ENCODE measurements around the gene TUBB6. TPM values are rescaled to one million over a fixed set of nuclear protein-coding genes. Genes with fewer than 3 reads are reported as not detected.

Gene TUBB6
- 36.7 TPM for total RNA-seq

DNA sequence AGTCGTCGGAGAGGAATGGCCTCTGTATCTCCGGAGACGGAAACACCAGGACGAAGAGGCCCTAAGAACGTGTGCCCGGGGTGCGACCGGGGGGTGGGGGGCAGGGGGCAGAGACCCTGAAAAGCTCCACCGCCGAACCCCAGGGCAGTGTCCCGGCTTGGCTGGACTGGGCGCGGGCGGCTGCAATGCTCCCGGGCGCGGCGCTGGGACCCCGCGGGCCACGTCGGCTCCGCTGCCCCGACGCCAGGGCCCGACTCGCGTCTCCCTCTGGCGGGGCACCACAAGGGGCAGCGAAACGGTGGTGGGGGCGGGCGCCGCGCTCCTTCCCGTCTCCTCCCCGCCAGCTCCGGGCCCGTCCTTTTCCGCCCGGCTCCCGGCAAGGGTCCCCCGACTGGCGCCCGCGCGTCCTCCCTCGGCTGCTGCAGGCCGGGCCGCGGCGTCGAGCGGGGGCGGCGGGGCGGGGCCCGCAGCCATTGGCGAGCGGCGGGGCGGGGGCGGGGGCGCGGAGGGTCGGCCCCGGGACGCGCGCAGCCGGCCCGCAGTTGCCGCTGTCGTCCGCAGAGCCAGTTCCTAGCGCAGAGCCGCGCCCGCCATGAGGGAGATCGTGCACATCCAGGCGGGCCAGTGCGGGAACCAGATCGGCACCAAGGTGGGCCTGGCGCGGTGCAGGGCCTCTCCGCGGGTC, at the start of gene TUBB6:
Gene TUBB6, plus strand, starts transcription at position 541 of the 685 bp plus-strand sequence. Its CDS starts 52 bp downstream, at position 593.
- H3K4me1 ChIP-seq (ENCODE audit: insufficient read depth, low read length), result peaks cover 24% of the 10 kb centered on the region
- H3K4me3 ChIP-seq (ENCODE audit: low read length), result peak within 1 kb of the TSS; percentile 45
- peaks cover 8% of the 10 kb centered on the region for H3K9me3 ChIP-seq (ENCODE audit: low read depth, low read length)
- H3K27me3 ChIP-seq (ENCODE audit: insufficient read depth, low read length), result peaks cover 18% of the 10 kb centered on the region

DNA sequence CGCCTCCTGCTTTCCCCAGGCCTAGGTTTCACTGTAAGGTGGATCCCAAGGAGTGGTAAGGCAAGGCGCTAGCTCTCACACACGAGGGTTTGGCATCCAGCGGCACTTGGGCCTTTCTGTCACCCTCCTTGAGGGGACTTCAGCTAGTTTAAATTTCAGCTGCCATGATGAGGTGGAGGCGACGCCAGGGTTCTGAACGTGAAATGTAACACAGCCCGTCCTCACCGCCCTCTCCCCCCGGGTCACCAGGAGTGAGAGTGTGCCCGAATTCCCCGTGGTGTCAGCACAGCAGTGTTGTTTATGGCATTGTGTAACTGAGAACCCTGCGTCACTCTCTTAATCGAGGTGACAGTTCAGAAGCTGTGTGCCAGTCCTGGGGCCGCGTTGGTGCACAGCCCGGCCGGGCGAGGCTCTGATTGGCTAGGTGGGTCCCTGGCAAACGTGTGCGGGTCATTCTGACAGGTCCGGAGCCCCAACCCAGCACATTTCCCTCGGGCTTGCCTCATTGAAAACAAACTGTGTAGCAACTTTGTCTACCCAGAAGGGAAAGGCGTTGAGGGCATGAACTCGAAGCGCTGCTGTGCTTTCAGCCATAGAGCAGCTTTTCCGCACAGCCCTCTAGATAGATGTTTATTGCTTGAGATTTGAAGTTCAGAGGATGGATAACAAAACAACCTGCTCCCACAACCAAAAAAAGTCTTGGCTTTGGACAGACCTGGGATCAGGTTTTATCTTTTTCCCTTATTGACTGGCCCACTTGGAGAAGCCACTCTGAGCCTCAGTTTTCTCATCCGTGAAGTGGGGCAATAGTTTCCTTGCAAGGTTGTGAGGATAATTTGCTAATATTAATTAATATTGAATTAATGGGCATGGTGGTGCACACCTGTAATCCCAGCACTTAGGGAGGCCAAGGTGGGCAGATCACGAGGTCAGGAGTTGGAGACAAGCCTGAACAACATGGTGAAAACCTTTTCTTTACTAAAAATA, 49.0 kb upstream of the TUBB6 start:
- Histone ChIP-seq H3K4me1 (ENCODE audit: insufficient read depth, low read length) (no peaks in the 10 kb centered on the region), H3K27me3 (ENCODE audit: insufficient read depth, low read length) (peaks cover 15% of the 10 kb centered on the region), H3K9me3 (ENCODE audit: low read depth, low read length) (no peaks in the 10 kb centered on the region), H3K4me3 (ENCODE audit: low read length) (no peak overlapping the region)

DNA sequence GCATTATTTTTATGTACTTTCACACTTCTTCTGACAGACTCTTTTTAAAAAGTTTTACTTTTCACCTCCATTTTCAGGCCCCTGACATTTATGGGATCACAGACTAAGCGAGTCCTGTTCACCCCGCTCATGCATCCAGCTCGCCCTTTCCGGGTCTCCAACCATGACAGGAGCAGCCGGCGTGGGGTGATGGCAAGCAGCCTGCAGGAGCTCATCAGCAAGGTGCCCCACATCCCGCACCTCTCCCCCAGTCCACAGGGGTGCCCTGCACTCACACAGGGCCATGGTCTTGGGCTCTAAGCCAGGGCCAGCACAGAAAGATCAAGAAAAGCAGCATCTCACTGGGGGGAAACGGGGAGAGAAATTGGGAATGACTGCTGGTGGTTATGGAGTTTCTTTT, 45.3 kb upstream of the TUBB6 start:
- Histone ChIP-seq H3K27me3 (ENCODE audit: insufficient read depth, low read length) (no peaks in the 10 kb centered on the region), H3K9me3 (ENCODE audit: low read depth, low read length) (no peaks in the 10 kb centered on the region), H3K4me1 (ENCODE audit: insufficient read depth, low read length) (no peaks in the 10 kb centered on the region), H3K4me3 (ENCODE audit: low read length) (no peak overlapping the region)

DNA sequence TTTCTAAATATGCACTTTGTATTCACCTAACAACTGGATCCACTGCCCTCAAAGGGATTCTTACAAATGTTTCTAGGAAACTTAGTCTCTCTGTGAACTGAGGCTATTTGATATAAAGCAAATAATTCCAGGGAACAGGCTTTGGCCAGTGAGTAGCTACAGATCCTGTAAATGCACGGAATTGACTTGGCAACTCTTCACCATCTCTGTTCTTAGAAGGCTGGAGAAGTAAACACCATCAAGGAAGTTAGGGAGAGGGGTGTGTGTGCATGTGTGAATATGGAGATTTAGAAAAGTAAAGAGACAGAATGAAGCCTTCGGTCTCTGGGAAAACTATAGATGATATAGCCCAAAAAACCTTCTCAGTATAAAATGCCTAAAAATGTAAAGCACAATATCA, 43.2 kb upstream of the TUBB6 start:
- H3K4me3 ChIP-seq (ENCODE audit: low read length), result no peak overlapping the region
- no peaks in the 10 kb centered on the region for H3K9me3 ChIP-seq (ENCODE audit: low read depth, low read length)
- H3K27me3 ChIP-seq (ENCODE audit: insufficient read depth, low read length), result no peaks in the 10 kb centered on the region
- H3K4me1 ChIP-seq (ENCODE audit: insufficient read depth, low read length), result no peaks in the 10 kb centered on the region

DNA sequence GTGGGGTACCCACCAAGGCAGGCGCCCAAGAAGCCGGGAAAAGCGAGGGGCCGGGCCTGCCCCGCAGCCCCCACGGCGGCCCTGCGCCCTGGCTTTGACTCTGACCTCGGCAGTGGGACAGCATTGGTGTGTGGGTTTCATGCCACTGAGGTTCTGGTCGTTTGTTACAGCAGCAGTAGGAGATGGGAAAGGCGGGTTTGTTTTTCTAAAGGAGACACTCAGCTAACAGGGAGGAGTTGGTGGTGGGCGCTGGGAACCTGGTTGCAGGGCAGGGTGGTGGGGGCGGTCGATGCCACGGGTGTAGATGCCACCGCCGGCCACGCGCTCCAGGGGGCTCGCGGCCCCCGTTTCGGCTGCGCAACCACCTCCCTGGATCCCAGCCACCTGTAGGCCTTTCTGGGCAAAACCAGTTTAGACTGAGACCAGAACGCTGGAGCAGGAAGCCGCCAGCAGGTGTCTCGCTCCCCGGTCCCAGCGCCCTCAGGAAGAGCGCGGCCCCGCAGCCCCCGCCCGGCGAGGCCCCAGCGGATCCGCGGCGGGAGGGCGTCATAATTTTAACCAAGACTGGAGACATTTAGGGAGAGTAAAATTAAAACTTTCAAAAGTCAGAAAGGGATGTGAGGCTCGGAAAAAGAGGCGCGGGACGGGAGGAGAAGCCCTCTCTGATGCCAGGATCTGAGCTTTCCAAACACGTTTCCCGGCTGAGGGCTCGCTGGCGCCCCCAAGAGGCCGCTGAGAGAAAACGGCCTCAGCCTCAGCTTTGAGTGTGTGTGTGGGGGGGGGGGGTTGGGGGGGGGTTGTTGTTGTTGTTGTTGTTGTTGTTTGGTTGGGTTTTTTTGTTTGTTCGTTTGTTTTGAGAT, 36.4 kb upstream of the TUBB6 start:
- no peaks in the 10 kb centered on the region for H3K9me3 ChIP-seq (ENCODE audit: low read depth, low read length)
- H3K4me3 ChIP-seq (ENCODE audit: low read length), result peak overlapping the region; percentile 3
- peaks cover 4% of the 10 kb centered on the region for H3K4me1 ChIP-seq (ENCODE audit: insufficient read depth, low read length)
- H3K27me3 ChIP-seq (ENCODE audit: insufficient read depth, low read length), result no peaks in the 10 kb centered on the region

DNA sequence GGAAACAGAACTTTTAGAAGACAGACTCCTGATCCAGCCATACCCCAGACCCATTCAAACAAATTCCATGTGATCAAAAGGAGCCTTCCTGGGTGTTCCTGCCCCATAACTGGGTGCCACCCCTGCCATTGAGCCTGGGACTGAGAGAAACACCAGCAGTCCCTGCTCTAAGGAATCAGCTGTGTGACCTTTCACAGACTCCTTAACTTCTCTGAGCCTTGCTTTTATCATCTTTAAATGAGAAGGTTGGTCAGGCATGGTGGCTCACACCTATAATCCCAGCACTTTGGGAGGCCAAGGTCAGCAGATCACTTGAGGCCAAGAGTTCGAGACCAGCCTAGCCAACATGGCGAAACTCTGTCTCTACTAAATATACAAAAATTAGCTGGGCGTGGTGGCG, 33.2 kb upstream of the TUBB6 start:
- Histone ChIP-seq H3K27me3 (ENCODE audit: insufficient read depth, low read length) (no peaks in the 10 kb centered on the region), H3K4me1 (ENCODE audit: insufficient read depth, low read length) (peaks cover 4% of the 10 kb centered on the region)

DNA sequence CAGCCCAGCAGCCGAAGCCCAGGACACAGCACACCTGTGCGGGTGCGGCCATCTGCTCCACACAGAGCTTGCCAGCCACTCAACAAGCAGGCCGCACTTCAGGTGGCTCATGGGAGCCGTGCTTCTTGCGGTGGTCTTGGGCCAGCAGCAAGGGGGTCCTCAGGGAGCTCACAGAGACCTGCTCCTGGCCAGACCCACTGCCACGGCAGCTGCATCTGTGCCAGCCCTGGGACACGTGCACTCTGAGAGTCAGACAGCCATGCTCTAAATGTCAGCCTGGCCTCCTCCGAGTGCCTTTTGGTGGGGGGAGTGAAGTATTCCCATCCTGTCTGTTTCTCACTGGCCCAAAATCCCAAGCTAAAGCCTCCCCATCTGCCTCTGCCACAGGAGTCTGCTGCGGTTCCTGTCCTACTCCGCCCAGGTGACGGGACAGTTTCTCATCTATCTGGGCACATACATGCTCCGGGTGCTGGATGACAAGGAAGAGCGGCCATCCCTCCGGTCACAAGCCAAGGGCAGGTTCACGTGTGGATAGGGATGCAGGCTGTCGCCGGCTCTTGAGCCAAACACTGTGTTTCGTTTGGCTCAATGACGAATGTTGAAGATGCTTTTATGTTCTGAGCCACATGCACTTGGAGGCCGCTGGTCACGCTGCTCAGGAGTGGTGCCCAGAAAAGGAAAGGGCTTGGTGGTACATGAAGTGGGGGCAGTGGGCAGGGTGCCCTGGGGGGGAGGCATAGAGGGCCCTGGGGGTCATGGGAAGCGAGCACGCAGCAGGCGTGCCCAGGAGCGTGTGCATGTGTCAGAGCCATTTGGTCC, 31.1 kb upstream of the TUBB6 start:
- Histone ChIP-seq H3K4me1 (ENCODE audit: insufficient read depth, low read length) (no peaks in the 10 kb centered on the region), H3K27me3 (ENCODE audit: insufficient read depth, low read length) (no peaks in the 10 kb centered on the region), H3K9me3 (ENCODE audit: low read depth, low read length) (no peaks in the 10 kb centered on the region), H3K4me3 (ENCODE audit: low read length) (no peak overlapping the region)

More for the DNA sequence above, 33.2 kb upstream of the TUBB6 start:
- no peaks in the 10 kb centered on the region for H3K9me3 ChIP-seq (ENCODE audit: low read depth, low read length)
- H3K4me3 ChIP-seq (ENCODE audit: low read length), result no peak overlapping the region

DNA sequence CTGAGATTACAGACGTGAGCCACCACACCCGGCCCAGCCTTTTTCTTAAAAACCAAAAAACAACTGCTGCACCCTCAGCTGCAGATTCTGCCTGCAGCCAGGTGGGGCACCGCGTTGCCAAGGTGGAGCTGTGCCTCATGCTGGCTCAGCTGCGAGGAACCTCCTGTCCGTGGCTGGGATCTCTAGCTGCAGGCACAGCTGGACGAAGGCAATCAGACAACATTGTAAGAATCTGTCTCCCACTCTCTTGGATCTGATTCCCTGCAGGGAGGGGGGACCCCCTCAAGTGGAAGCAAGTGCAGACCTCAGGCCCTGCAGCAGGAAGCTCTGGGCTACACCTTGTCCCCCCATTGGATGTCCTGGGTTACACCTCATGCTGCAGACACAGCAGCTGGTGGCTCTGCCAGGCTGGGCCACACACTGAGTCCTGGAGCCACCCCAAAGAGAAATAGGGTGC, 29.8 kb upstream of the TUBB6 start:
- Histone ChIP-seq H3K27me3 (ENCODE audit: insufficient read depth, low read length) (no peaks in the 10 kb centered on the region), H3K4me1 (ENCODE audit: insufficient read depth, low read length) (no peaks in the 10 kb centered on the region), H3K9me3 (ENCODE audit: low read depth, low read length) (no peaks in the 10 kb centered on the region), H3K4me3 (ENCODE audit: low read length) (no peak overlapping the region)

DNA sequence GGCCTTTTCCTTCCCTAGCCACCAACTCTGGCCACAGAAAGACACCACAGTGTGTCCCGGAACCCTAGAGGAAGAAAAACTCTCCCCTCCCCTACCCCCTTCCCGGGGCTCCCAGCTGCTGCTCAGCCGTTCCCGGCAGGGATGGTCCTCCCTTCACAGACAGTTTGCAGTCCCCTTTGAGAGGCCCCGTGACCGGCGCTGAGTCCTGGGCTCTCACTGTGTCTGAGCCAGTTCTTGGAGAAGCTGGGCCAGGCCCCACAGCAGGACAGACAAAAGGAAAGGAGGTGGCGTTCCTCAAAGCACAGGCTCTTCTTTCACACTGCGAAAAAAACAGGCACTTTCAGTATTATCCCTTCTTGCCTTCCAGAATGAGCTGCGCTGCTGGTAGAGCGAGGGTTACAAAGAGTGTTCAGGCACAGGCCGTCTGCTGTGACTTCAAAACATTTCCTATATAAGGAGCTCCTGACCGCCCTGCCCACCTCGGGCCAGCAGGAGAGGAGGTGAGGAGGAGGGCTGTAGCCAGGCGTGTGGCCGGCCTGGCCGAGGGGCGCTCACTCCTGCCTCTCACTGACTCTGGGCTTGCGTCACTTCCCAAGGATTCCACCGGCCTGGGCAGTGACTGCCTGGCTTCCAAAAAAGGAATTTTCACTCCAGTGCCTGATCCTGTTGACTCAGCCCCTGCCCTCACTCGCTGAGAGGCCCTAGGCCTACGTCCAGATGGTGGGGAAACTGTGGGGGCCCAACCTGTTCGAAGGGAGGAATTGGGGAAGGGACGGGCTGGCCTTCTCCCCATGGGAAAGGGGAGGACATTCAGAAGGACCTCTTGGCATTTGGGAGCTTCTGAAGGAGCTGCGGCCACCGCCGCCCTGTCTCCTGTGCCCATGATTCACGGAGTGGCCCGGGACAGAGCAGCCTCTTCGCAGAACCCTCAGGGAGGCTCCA, 29.0 kb upstream of the TUBB6 start:
- Histone ChIP-seq H3K4me1 (ENCODE audit: insufficient read depth, low read length) (no peaks in the 10 kb centered on the region), H3K27me3 (ENCODE audit: insufficient read depth, low read length) (no peaks in the 10 kb centered on the region), H3K9me3 (ENCODE audit: low read depth, low read length) (no peaks in the 10 kb centered on the region), H3K4me3 (ENCODE audit: low read length) (no peak overlapping the region)

DNA sequence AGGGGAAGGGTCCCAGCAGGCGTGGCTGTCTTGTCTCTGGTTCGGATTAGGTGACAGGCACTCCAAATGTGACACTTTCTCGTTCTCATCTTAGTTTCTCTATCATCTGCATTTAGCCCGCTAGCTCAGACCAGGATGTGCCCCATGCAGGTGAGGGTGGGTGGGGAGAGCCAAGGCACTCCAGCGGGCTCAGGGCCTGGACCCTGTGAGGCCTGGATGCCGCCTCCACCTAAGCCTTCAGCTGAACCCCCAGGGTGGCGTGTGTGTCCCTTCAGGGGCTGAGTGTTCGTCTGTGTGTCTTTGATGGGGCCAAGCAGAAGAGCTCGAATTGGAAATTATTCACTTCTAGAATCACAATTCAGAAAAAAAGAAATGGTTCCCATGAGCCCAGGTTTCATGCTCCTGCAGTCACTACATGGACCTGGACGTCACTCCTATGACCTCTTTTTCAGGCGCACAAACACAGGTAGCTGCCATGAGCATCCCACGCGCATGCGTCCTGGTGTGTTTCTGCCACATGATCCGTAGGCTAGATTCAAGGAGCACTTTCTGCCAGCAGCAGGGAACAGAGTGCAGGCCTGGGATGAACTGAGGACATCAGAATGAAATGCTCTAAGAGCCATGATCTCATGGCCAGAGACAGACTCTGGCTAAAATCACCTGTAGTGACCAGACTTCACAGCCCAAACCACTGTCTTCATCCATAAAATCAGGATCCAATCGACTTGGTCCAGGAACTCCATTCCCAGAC, 28.1 kb upstream of the TUBB6 start:
- no peaks in the 10 kb centered on the region for H3K4me1 ChIP-seq (ENCODE audit: insufficient read depth, low read length)
- no peaks in the 10 kb centered on the region for H3K27me3 ChIP-seq (ENCODE audit: insufficient read depth, low read length)
- H3K9me3 ChIP-seq (ENCODE audit: low read depth, low read length), result no peaks in the 10 kb centered on the region
- H3K4me3 ChIP-seq (ENCODE audit: low read length), result no peak overlapping the region

DNA sequence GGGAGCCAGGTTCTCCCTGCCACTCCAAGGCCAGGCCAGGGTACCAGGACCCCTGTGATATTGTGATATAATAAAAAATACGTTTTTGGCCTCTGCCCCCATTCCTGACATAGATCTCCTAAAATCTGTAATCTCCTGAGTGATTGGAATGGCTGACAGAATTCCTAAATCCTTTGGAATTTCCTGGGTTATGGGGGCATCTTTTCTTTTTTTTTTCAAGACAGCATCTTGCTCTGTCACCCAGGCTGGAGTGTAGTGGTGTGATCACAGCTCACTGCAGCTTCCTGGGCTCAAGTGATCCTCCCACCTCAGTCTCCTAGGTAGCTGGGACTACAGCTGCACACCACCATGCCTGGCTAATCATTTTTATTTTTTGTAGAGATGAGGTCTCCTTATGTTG, 26.2 kb upstream of the TUBB6 start:
- H3K27me3 ChIP-seq (ENCODE audit: insufficient read depth, low read length), result peaks cover 8% of the 10 kb centered on the region
- no peaks in the 10 kb centered on the region for H3K4me1 ChIP-seq (ENCODE audit: insufficient read depth, low read length)
- no peaks in the 10 kb centered on the region for H3K9me3 ChIP-seq (ENCODE audit: low read depth, low read length)
- H3K4me3 ChIP-seq (ENCODE audit: low read length), result no peak overlapping the region

DNA sequence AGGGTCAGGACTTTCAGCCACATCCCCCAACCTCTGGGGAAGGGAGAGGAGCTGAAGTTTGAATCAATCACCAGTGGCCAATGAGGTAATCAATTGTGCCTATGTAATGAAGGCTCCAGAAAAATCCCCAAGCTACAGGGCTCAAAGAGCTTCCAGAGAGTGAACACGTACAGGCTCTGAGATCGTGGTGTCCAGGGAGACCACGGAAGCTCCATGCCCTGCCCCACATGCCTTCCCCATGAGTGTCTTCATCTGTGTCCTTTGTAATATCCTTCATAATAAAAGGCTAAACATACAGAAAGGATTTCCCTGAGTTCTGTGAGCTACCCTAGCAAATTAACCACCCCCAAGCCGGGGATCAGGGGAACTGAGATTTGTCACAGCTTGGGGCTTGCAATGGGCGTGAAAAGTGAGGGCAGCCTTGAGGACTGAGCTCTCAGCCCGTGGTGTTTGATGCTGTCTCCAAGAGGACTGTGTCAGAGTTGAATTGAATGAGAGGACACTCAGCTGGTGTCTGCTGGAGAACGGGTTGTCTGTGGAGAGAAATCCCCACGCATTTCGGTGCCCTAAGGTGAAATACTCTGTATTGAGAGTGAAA, 25.5 kb upstream of the TUBB6 start:
- Histone ChIP-seq H3K27me3 (ENCODE audit: insufficient read depth, low read length) (peaks cover 15% of the 10 kb centered on the region), H3K9me3 (ENCODE audit: low read depth, low read length) (no peaks in the 10 kb centered on the region), H3K4me1 (ENCODE audit: insufficient read depth, low read length) (peaks cover 2% of the 10 kb centered on the region), H3K4me3 (ENCODE audit: low read length) (no peak overlapping the region)
